Putamen (tissue), 1 donor: ENCODE results near the gene ADAMTS9.

Experiments used
- DNase-seq: peaks from one replicate; pipeline ENCODE4 v3.0.0-alpha.2; 2016; ENCODE audit warnings: low spot score

ADAMTS9 gene

GRCh38 chr3:64687781-64688604 is at the start of gene ADAMTS9:
Gene ADAMTS9 (minus strand): TSS chr3:64688000. CDS start chr3:64687657, 343 bp downstream.
- DNase-seq = peak; percentile 47

- DNase-seq = no peak
Observed at GRCh38 chr3:64732576-64732975, 44.8 kb upstream of the ADAMTS9 start.

- DNase-seq = no peak
Observed at GRCh38 chr3:64730681-64731080, 42.9 kb upstream of the ADAMTS9 start.

GRCh38 chr3:64728994-64729393 is 41.2 kb upstream of the ADAMTS9 start:
- DNase-seq = no peak

- DNase-seq = no peak
Observed at GRCh38 chr3:64728428-64728827, 40.6 kb upstream of the ADAMTS9 start.

- no peak for DNase-seq
Observed at GRCh38 chr3:64726414-64727090, 38.8 kb upstream of the ADAMTS9 start.

- DNase-seq = no peak
Observed at GRCh38 chr3:64718976-64719375, 31.2 kb upstream of the ADAMTS9 start.

GRCh38 chr3:64717872-64718613 is 30.2 kb upstream of the ADAMTS9 start:
- no peak for DNase-seq

- DNase-seq = no peak
Observed at GRCh38 chr3:64717411-64717810, 29.6 kb upstream of the ADAMTS9 start.

- no peak for DNase-seq
Observed at GRCh38 chr3:64716110-64716710, 28.4 kb upstream of the ADAMTS9 start.

- no peak for DNase-seq
Observed at GRCh38 chr3:64715211-64715982, 27.6 kb upstream of the ADAMTS9 start.

GRCh38 chr3:64708456-64708855 is 20.7 kb upstream of the ADAMTS9 start:
- DNase-seq = no peak

GRCh38 chr3:64705946-64706345 is 18.1 kb upstream of the ADAMTS9 start:
- DNase-seq = no peak

- DNase-seq = no peak
Observed at GRCh38 chr3:64696896-64697295, 9.1 kb upstream of the ADAMTS9 start.

GRCh38 chr3:64694114-64694513 is 6.3 kb upstream of the ADAMTS9 start:
- no peak for DNase-seq

GRCh38 chr3:64693031-64693430 is 5.2 kb upstream of the ADAMTS9 start:
- DNase-seq = no peak

GRCh38 chr3:64691051-64691450 is 3.3 kb upstream of the ADAMTS9 start:
- DNase-seq = no peak

GRCh38 chr3:64687086-64687780 is 567 bp downstream of the ADAMTS9 start:
- DNase-seq = no peak

- no peak for DNase-seq
Observed at GRCh38 chr3:64686446-64686908, 1.3 kb downstream of the ADAMTS9 start.

GRCh38 chr3:64685800-64686445 is 1.9 kb downstream of the ADAMTS9 start:
- DNase-seq = peak; percentile 72
